Caco-2 (cell line): ENCODE data around the gene SFT2D1. TPM values are rescaled to one million over a fixed set of nuclear protein-coding genes. Genes with fewer than 3 reads are reported as not detected.
A peak's percentile ranks its signal among the peaks of the same experiment; 100 is the strongest.

Source experiments
- BruUV-seq: library from RNA; stranded (reverse); fragments of 400-500 nt; replicated peaks from 2 replicates; lab custom pipeline; 2021; lab: Mats Ljungman, UMichigan
- CTCF ChIA-PET: fragments of 300-600 bp; sonication (Branson Sonifier 250); formaldehyde crosslinking; loops from one replicate; lab custom pipeline; 2022; ENCODE audit warnings: antibody characterized with exemption; lab: Charles Lee
- POLR2A ChIA-PET: fragments of 300-600 bp; sonication (Branson Sonifier 250); formaldehyde crosslinking; loops from one replicate; lab custom pipeline; 2022; ENCODE audit warnings: antibody characterized with exemption; lab: Charles Lee
- DNase-seq, 2 experiments: peaks; one replicate each; pipeline versions ENCODE4 v3.0.0 to v3.0.0-alpha.2; 2020 to 2022
- H3K27me3 ChIP-seq: replicated peaks from 2 replicates; pipeline ENCODE4 v1.6.0; 2011; ENCODE audit warnings: low read length; ENCODE audit not compliant: control insufficient read depth, insufficient read depth
- H3K36me3 ChIP-seq: 2 replicates; pipeline ENCODE4 v1.5.1; 2011; ENCODE audit warnings: low read length; ENCODE audit not compliant: control insufficient read depth, insufficient read depth
- H3K4me1 ChIP-seq: fragments of 250-450 bp; sonication (Bioruptor Pico); 2 replicates; pipeline ENCODE4 v1.5.1; 2020; ENCODE audit warnings: mild to moderate bottlenecking
- H3K4me3 ChIP-seq: 2 replicates; pipeline ENCODE4 v1.5.1; 2011; ENCODE audit warnings: low read depth, mild to moderate bottlenecking, control low read depth, low read length
- H3K9me3 ChIP-seq: fragments of 250-450 bp; sonication (Bioruptor Pico); 2 replicates; pipeline ENCODE4 v1.5.1; 2020; ENCODE audit warnings: mild to moderate bottlenecking, moderate library complexity
- H3K27ac Mint-ChIP-seq: one replicate; pipeline ENCODE4 v1.8.0; 2022; ENCODE audit warnings: mixed read lengths; ENCODE audit not compliant: unreplicated experiment
- H3K27me3 Mint-ChIP-seq: one replicate; pipeline ENCODE4 v1.8.0; 2022; ENCODE audit warnings: mixed read lengths; ENCODE audit not compliant: insufficient read depth, unreplicated experiment
- H3K36me3 Mint-ChIP-seq: one replicate; pipeline ENCODE4 v1.8.0; 2022; ENCODE audit warnings: mild to moderate bottlenecking, mixed read lengths; ENCODE audit not compliant: insufficient read depth, unreplicated experiment
- H3K4me1 Mint-ChIP-seq: one replicate; pipeline ENCODE4 v1.8.0; 2022; ENCODE audit warnings: low read depth, mixed read lengths; ENCODE audit not compliant: unreplicated experiment
- H3K4me3 Mint-ChIP-seq: one replicate; pipeline ENCODE4 v1.8.0; 2022; ENCODE audit warnings: mild to moderate bottlenecking, moderate library complexity, mixed read lengths; ENCODE audit not compliant: unreplicated experiment
- H3K9me3 Mint-ChIP-seq: one replicate; pipeline ENCODE4 v1.8.0; 2022; ENCODE audit warnings: mixed read lengths; ENCODE audit not compliant: unreplicated experiment
- CTCF ChIP-seq, 2 experiments: fragments of 200-600 bp in 1 of 2; IDR thresholded peaks; 1 replicate in 1 of 2; 2 replicates in 1 of 2; pipeline versions ENCODE4 v1.5.1 to v1.8.0; 2011 to 2022; ENCODE audit warnings: antibody characterized with exemption in 1 of 2, control low read depth in 1 of 2, inconsistent platforms in 1 of 2, low read depth in 1 of 2, low read length in 1 of 2, mild to moderate bottlenecking in 1 of 2, moderate library complexity in 1 of 2; ENCODE audit not compliant: insufficient read depth in 1 of 2, severe bottlenecking in 1 of 2, unreplicated experiment in 1 of 2
- intact Hi-C: fragments of 100-400 bp; cut with micrococcal nuclease; formaldehyde crosslinking; loops from one replicate; pipeline ENCODE4 v1.10.0; 2022; ENCODE audit not compliant: unreplicated experiment
- total RNA-seq: library from RNA; stranded (reverse); gene quantifications from 2 replicates; pipeline ENCODE4 v1.2.3, GENCODE V29; 2022

SFT2D1 gene
- total RNA-seq, 1 experiment from 2014 or later: 48.1 TPM

DNA sequence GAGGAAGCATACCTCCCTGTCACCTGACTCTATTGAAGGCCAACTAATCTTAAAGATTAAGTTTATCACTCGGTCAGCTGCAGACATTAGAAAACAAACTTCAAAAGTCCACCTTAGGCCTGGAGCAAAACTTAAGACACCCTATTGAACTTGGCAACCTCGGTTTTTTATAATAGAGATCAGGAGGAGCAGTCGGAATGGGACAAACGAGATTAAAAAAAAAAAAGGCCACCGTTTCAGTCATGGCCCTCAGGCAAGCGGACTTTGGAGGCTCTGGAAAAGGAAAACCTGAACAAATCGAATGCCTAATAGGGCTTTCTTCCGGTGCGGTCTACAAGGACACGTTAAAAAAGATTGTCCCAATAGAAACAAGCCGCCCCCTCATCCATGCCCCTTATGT is 26.9 kb downstream of the SFT2D1 start:
- Mint-ChIP-seq H3K27me3 (no peaks in the 10 kb centered on the region), H3K9me3 (no peaks in the 10 kb centered on the region), H3K4me3 (no peak overlapping the region), H3K27ac (no peak overlapping the region), H3K4me1 (peaks cover 6% of the 10 kb centered on the region), H3K36me3 (peaks cover 18% of the 10 kb centered on the region)
- 0 out of 2 replicates have a peak, but pooled peaks cover 3% of the 10 kb centered on the region for H3K4me1 ChIP-seq
- no peaks in the 10 kb centered on the region for H3K9me3 ChIP-seq
- no peaks in the 10 kb centered on the region for H3K36me3 ChIP-seq
- no peaks in the 10 kb centered on the region for H3K27me3 ChIP-seq
- ChIA-PET CTCF (no interaction called here), POLR2A (no interaction called here)
- intact Hi-C loops: no loop called here
- no peak for DNase-seq
- TF ChIP-seq CTCF (IDR thresholded peaks at IDR 0.05; ENCODE audit: insufficient read depth in 1 of 2, low read depth in 1 of 2, low read length in 1 of 2, severe bottlenecking in 1 of 2, unreplicated experiment in 1 of 2): no peak
- no TSS peak for BruUV-seq
- H3K4me3 ChIP-seq: no peak overlapping the region

DNA sequence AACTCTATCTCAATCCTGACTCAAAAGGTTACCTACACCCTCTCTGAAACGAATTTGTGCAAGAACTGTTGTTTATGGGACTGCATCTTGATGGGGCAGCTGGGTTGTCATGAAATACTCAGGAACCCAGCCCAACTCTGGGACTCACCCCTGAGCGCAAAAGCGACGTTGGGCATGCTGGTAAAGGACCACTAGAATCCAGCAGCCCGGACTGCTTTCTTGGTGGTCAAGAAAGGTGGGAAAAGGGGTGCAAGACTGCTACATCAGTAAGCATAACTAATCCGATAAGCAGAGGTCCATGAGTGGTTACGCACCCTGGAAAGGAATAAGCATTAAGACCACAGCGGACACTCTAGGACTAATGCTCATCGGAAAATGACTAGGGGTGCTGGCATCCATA is 27.9 kb downstream of the SFT2D1 start:
- Histone ChIP-seq H3K36me3 (no peaks in the 10 kb centered on the region), H3K4me3 (no peak overlapping the region), H3K4me1 (0 out of 2 replicates have a peak, but pooled peaks cover 3% of the 10 kb centered on the region), H3K9me3 (no peaks in the 10 kb centered on the region), H3K27me3 (no peaks in the 10 kb centered on the region)
- intact Hi-C loops: no loop called here
- H3K4me3 Mint-ChIP-seq: no peak overlapping the region
- no TSS peak for BruUV-seq
- H3K27me3 Mint-ChIP-seq: no peaks in the 10 kb centered on the region
- H3K4me1 Mint-ChIP-seq: peaks cover 6% of the 10 kb centered on the region
- TF ChIP-seq CTCF (IDR thresholded peaks at IDR 0.05; ENCODE audit: insufficient read depth in 1 of 2, low read depth in 1 of 2, low read length in 1 of 2, severe bottlenecking in 1 of 2, unreplicated experiment in 1 of 2): no peak
- POLR2A ChIA-PET: no interaction called here
- DNase-seq: no peak
- CTCF ChIA-PET: no interaction called here
- H3K36me3 Mint-ChIP-seq: peaks cover 12% of the 10 kb centered on the region
- H3K9me3 Mint-ChIP-seq: no peaks in the 10 kb centered on the region
- H3K27ac Mint-ChIP-seq: no peak overlapping the region

GRCh38 chr6:166313255-166314070 is 28.9 kb downstream of the SFT2D1 start:
- peaks cover 6% of the 10 kb centered on the region for H3K4me1 Mint-ChIP-seq
- peak in 1 of 2 experiments; percentile 41 for DNase-seq
- H3K27ac Mint-ChIP-seq: no peak overlapping the region
- TF ChIP-seq CTCF (IDR thresholded peaks at IDR 0.05; ENCODE audit: insufficient read depth in 1 of 2, low read depth in 1 of 2, low read length in 1 of 2, severe bottlenecking in 1 of 2, unreplicated experiment in 1 of 2): peak; percentile 64 to 77
- no peak overlapping the region for H3K4me3 Mint-ChIP-seq
- H3K27me3 ChIP-seq: no peaks in the 10 kb centered on the region
- intact Hi-C loops: loop anchor here (1.0 kb wide), 2 partner anchors 69 to 87 kb away; partner anchors contain the start of gene MPC1
- POLR2A ChIA-PET: interaction anchor here (0.6 kb wide), 1 partner anchor 52 kb away, joined by 6 read pairs; no protein-coding TSS in a partner anchor
- no peaks in the 10 kb centered on the region for H3K9me3 Mint-ChIP-seq
- H3K36me3 Mint-ChIP-seq: peaks cover 3% of the 10 kb centered on the region
- no peak overlapping the region for H3K4me3 ChIP-seq
- H3K36me3 ChIP-seq: no peaks in the 10 kb centered on the region
- CTCF ChIA-PET: interaction anchor here (0.7 kb wide), 1 partner anchor 9 kb away, joined by 3 read pairs; no protein-coding TSS in a partner anchor
- 0 out of 2 replicates have a peak, but pooled peaks cover 3% of the 10 kb centered on the region for H3K4me1 ChIP-seq
- H3K9me3 ChIP-seq: no peaks in the 10 kb centered on the region
- no TSS peak for BruUV-seq
- no peaks in the 10 kb centered on the region for H3K27me3 Mint-ChIP-seq
